ENCODE data around the gene EPAS1. TPM values are rescaled to one million over a fixed set of nuclear protein-coding genes. Genes with fewer than 3 reads are reported as not detected.
A peak's percentile ranks its signal among the peaks of the same experiment; 100 is the strongest.

The EPAS1 gene
- polyA plus RNA-seq, 2 of the 4 experiments (the other 2 are of a cell fraction): 128 to 143 TPM

DNA sequence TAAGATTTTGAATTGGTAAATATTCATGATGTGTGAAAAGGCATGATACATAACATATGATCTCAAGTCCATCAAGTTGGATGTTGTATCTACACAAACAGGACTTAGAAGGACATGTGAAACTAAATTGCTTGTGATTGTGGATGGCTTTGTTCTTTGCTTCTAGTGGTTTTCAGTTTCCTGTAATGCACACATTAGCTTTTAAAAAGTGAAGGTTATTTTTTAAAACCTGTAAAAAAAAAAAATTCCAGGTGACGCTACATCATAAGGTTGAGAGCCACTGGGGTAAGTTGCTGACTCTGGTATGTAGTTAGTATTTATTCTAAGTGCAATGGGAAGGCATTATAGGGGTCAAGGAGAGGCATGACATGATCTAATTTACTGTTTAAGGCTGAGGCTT lies 133.8 kb downstream of the EPAS1 start:
- TF ChIP-seq, protein P1, sequence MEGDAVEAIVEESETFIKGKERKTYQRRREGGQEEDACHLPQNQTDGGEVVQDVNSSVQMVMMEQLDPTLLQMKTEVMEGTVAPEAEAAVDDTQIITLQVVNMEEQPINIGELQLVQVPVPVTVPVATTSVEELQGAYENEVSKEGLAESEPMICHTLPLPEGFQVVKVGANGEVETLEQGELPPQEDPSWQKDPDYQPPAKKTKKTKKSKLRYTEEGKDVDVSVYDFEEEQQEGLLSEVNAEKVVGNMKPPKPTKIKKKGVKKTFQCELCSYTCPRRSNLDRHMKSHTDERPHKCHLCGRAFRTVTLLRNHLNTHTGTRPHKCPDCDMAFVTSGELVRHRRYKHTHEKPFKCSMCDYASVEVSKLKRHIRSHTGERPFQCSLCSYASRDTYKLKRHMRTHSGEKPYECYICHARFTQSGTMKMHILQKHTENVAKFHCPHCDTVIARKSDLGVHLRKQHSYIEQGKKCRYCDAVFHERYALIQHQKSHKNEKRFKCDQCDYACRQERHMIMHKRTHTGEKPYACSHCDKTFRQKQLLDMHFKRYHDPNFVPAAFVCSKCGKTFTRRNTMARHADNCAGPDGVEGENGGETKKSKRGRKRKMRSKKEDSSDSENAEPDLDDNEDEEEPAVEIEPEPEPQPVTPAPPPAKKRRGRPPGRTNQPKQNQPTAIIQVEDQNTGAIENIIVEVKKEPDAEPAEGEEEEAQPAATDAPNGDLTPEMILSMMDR (IDR thresholded peaks at IDR 0.05): no peak
- TF ChIP-seq MAFK (IDR thresholded peaks at IDR 0.05; ENCODE audit: partially characterized antibody) (no peak), MAZ (IDR thresholded peaks at IDR 0.05; ENCODE audit: borderline replicate concordance, low read depth, low read length) (no peak), HEYL (CRISPR knock-in tag; IDR thresholded peaks at IDR 0.05) (no peak), RCOR1 (IDR thresholded peaks at IDR 0.05; ENCODE audit: low read depth, low read length) (no peak), TFCP2L1 (CRISPR knock-in tag; IDR thresholded peaks at IDR 0.05) (no peak), FOSL2 (IDR thresholded peaks at IDR 0.05) (no peak), FOSL2 (CRISPR knock-in tag; IDR thresholded peaks at IDR 0.05) (no peak)
- TF ChIP-seq, protein P2, sequence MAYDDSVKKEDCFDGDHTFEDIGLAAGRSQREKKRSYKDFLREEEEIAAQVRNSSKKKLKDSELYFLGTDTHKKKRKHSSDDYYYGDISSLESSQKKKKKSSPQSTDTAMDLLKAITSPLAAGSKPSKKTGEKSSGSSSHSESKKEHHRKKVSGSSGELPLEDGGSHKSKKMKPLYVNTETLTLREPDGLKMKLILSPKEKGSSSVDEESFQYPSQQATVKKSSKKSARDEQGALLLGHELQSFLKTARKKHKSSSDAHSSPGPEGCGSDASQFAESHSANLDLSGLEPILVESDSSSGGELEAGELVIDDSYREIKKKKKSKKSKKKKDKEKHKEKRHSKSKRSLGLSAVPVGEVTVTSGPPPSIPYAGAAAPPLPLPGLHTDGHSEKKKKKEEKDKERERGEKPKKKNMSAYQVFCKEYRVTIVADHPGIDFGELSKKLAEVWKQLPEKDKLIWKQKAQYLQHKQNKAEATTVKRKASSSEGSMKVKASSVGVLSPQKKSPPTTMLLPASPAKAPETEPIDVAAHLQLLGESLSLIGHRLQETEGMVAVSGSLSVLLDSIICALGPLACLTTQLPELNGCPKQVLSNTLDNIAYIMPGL (CRISPR knock-in tag; IDR thresholded peaks at IDR 0.05; ENCODE audit: borderline replicate concordance): no peak
- TF ChIP-seq, protein P3, sequence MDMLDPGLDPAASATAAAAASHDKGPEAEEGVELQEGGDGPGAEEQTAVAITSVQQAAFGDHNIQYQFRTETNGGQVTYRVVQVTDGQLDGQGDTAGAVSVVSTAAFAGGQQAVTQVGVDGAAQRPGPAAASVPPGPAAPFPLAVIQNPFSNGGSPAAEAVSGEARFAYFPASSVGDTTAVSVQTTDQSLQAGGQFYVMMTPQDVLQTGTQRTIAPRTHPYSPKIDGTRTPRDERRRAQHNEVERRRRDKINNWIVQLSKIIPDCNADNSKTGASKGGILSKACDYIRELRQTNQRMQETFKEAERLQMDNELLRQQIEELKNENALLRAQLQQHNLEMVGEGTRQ (IDR thresholded peaks at IDR 0.05): no peak

DNA sequence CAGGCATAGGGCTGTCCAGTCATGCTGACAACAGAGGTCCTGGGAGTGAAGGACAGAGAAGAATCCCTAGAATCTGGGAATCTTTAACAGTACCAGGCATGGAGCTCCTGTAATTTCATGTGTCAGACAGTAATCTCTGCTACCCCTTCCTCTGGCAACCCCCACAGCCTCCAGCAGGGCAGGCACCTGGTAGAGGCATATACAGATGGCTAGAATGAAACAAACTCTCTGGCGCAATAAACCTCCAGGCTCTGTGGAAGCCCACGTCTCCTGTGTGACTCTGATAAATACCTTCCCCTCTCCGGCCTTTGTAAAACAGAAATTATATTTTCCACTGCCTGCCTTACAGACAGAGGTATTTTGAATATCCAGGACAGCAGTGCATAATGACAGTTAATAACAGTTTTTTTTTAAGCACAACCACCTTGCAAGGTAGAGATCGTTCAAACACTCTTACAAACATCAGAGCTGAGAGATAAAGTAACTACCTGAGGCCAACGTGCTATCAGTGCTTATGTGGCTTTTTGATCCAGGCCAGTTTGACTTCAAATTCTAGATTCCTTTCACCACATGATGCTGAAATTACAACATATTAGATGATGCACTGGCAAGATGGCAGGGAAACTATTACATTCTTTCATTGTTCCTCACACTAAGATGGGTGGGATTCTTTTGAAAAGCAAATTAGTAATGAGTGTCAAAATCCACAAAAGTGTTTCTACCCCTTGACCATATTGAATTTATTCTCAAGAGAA lies 134.5 kb downstream of the EPAS1 start:
- peak; percentile 13 for FAIRE-seq
- H3K4me3 ChIP-seq: no peak overlapping the region
- no peak overlapping the region for H3K4me2 ChIP-seq
- DNase-seq (ENCODE audit: low read depth in 1 of 2, low spot score in 1 of 2): no peak
- no peaks in the 10 kb centered on the region; the same call in 2 of the 3 replicates for H3K4me1 ChIP-seq
- H3K9me3 ChIP-seq: no peaks in the 10 kb centered on the region
- TF ChIP-seq NFE2L2 (conservative IDR thresholded peaks at IDR 0.05; ENCODE audit: low read length): no peak
- no peak overlapping the region for H3K27ac ChIP-seq
- ChIA-PET CTCF (interaction anchor here (1.2 to 1.8 kb wide), 2 partner anchors 12 to 29 kb away, joined by 4 read pairs; no protein-coding TSS in a partner anchor), POLR2A (no interaction called here)
- WGBS (ENCODE audit: missing lambda C conversion rate): 67% methylated on average over 5 of the region's 5 CpGs
- peak; percentile 55 to 57; a peak in 5 of 6 replicates for ATAC-seq

More for the DNA sequence above, 133.8 kb downstream of the EPAS1 start:
- 87% methylated on average over 1 of the region's 1 CpG for WGBS (ENCODE audit: missing lambda C conversion rate)
- DNase-seq (ENCODE audit: low read depth in 1 of 2, low spot score in 1 of 2) (no peak), FAIRE-seq (peak; percentile 32), ATAC-seq (no peak)
- ChIA-PET POLR2A (no interaction called here), CTCF (interaction anchor here (0.8 to 1.8 kb wide), 3 partner anchors 12 to 30 kb away, joined by 3 to 4 read pairs (median 4); no protein-coding TSS in a partner anchor)
- H3K27ac ChIP-seq: no peak overlapping the region
- H3K9me3 ChIP-seq: no peaks in the 10 kb centered on the region
- H3K4me3 ChIP-seq: no peak overlapping the region
- no peak overlapping the region for H3K4me2 ChIP-seq
- H3K4me1 ChIP-seq: no peaks in the 10 kb centered on the region; the same call in 2 of the 3 replicates

DNA sequence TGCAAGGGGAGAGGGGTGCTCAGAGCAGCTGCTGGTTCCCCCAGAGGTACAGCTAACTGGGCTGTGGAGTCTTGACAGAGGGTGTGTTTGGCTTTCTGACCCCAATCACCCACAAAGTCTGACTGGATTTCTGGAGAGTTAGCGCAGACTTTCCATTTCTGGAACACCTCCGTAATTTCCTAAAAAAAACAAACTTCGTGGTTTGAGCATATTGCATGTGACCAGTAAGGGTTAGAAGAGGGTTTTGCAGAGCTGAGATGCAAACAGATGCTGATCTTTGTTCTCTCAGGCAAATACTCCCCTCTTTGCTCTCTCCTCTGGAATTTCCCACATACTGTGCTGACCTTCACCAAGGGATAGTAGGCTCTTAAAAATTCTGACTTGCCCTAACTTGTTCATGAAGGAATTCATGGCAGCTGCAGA lies 137.7 kb downstream of the EPAS1 start:
- POLR2A ChIA-PET: no interaction called here
- Histone ChIP-seq H3K4me3 (no peak overlapping the region), H3K27ac (peak overlapping the region in 1 of 2 experiments; percentile 26; a peak in 2 of 6 replicates), H3K4me1 (no peaks in the 10 kb centered on the region; the same call in 2 of the 3 replicates), H3K4me2 (no peak overlapping the region), H3K9me3 (no peaks in the 10 kb centered on the region)
- WGBS (ENCODE audit: missing lambda C conversion rate): 62% methylated on average over 3 of the region's 3 CpGs
- no peak for FAIRE-seq
- no peak for ATAC-seq
- no peak for DNase-seq (ENCODE audit: low read depth in 1 of 2, low spot score in 1 of 2)
- CTCF ChIA-PET: interaction anchor here (1.1 to 1.5 kb wide), 3 partner anchors 10 to 22 kb away, joined by 3 read pairs; no protein-coding TSS in a partner anchor
- TF ChIP-seq NPAS2 (CRISPR knock-in tag; IDR thresholded peaks at IDR 0.05; ENCODE audit: borderline replicate concordance) (no peak), ZSCAN20 (CRISPR knock-in tag; IDR thresholded peaks at IDR 0.05) (no peak), POLR2A (IDR thresholded peaks at IDR 0.05; ENCODE audit: low read length) (no peak), HEYL (CRISPR knock-in tag; IDR thresholded peaks at IDR 0.05) (no peak), NFE2L2 (conservative IDR thresholded peaks at IDR 0.05; ENCODE audit: low read length) (no peak), ZFP36 (IDR thresholded peaks at IDR 0.05; ENCODE audit: borderline replicate concordance, partially characterized antibody) (no peak), FOSB (CRISPR knock-in tag; IDR thresholded peaks at IDR 0.05) (no peak), ATOH8 (CRISPR knock-in tag; IDR thresholded peaks at IDR 0.05; ENCODE audit: low read depth) (no peak), ZC3H11A (IDR thresholded peaks at IDR 0.05) (no peak), ESRRA (IDR thresholded peaks at IDR 0.05; ENCODE audit: borderline replicate concordance, low read length) (no peak)
- TF ChIP-seq, protein P4, sequence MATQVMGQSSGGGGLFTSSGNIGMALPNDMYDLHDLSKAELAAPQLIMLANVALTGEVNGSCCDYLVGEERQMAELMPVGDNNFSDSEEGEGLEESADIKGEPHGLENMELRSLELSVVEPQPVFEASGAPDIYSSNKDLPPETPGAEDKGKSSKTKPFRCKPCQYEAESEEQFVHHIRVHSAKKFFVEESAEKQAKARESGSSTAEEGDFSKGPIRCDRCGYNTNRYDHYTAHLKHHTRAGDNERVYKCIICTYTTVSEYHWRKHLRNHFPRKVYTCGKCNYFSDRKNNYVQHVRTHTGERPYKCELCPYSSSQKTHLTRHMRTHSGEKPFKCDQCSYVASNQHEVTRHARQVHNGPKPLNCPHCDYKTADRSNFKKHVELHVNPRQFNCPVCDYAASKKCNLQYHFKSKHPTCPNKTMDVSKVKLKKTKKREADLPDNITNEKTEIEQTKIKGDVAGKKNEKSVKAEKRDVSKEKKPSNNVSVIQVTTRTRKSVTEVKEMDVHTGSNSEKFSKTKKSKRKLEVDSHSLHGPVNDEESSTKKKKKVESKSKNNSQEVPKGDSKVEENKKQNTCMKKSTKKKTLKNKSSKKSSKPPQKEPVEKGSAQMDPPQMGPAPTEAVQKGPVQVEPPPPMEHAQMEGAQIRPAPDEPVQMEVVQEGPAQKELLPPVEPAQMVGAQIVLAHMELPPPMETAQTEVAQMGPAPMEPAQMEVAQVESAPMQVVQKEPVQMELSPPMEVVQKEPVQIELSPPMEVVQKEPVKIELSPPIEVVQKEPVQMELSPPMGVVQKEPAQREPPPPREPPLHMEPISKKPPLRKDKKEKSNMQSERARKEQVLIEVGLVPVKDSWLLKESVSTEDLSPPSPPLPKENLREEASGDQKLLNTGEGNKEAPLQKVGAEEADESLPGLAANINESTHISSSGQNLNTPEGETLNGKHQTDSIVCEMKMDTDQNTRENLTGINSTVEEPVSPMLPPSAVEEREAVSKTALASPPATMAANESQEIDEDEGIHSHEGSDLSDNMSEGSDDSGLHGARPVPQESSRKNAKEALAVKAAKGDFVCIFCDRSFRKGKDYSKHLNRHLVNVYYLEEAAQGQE (IDR thresholded peaks at IDR 0.05): no peak
- TF ChIP-seq, protein P1 (IDR thresholded peaks at IDR 0.05): no peak
